ENCODE data around the gene FCHSD2.

DNA sequence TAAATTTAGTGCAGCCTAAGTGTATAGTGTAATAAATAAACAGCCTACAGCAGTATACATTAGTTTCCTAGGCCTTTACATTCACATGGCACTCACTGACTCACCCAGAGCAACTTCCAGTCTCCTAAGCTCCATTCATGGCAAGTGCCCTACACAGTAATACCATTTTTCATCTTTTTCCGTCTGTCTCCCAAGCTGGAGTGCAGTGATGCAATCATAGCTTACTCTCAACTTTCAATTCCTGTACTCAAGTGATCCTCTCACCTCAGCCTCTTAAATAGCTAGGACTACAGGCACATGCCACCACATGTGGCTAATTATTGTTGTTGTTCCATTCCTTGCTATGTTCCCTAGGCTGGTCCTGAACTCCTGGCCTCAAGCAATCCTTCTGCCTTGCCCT is 54.4 kb downstream of the FCHSD2 start:
- TF ChIP-seq ZFAT (CRISPR knock-in tag; conservative IDR thresholded peaks at IDR 0.05) (no peak), FOSL2 (CRISPR knock-in tag; IDR thresholded peaks at IDR 0.05) (no peak)
